Measurements from ENCODE around the gene VSX1.

VSX1 gene

DNA sequence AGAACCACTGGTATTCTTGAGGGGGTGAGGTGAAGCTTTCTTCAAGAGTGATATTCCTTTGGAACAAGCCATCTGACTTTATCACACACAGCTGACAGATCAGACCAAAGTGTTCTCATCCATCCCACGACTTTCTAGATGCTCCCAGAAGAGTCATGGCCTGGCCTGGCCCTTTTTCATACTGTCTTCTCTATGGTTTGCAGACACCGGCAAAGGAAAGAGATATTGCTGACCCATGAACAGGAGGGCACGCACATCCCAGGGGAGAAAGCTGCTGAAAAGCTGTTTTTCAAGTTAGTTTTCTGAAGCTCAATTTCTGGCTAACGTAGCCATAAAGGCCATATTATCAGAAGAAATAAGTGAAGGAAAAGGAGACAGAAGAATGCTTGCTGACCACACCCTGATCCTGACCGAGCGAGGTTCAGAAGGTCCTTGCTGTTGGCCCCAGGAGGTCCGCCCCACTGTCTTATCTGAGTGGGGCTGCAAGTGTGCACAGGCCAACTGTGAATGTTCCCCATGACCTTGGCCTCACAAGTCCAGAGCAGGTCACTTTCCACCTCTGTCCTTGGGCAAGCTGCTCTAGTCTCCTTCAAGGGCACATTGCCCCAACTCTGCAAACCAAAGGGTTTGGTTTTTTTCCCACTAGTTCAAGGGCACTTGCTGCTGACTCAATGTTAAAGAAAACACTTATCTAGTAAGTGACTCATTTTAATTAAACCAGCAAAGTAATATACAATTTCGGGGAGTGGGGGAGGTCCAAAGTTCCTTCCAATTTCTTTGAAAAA lies 26.0 kb downstream of the VSX1 start:
- H3K27me3 ChIP-seq (ENCODE audit: insufficient read depth, low read depth) = no peaks in the 10 kb centered on the region
- TF ChIP-seq, protein P1, sequence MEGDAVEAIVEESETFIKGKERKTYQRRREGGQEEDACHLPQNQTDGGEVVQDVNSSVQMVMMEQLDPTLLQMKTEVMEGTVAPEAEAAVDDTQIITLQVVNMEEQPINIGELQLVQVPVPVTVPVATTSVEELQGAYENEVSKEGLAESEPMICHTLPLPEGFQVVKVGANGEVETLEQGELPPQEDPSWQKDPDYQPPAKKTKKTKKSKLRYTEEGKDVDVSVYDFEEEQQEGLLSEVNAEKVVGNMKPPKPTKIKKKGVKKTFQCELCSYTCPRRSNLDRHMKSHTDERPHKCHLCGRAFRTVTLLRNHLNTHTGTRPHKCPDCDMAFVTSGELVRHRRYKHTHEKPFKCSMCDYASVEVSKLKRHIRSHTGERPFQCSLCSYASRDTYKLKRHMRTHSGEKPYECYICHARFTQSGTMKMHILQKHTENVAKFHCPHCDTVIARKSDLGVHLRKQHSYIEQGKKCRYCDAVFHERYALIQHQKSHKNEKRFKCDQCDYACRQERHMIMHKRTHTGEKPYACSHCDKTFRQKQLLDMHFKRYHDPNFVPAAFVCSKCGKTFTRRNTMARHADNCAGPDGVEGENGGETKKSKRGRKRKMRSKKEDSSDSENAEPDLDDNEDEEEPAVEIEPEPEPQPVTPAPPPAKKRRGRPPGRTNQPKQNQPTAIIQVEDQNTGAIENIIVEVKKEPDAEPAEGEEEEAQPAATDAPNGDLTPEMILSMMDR (conservative IDR thresholded peaks at IDR 0.05; ENCODE audit: low read depth, low read length) = no peak
- H3K4me3 ChIP-seq (IDR thresholded peaks at IDR 0.05; ENCODE audit: insufficient read depth, low read depth, low read length) = no peak overlapping the region
- H3K9ac ChIP-seq = no peak overlapping the region; the same call in 1 of the 2 replicates
- H4K20me1 ChIP-seq (ENCODE audit: insufficient read depth) = no peaks in the 10 kb centered on the region
- peaks cover 28% of the 10 kb centered on the region for H3K4me1 ChIP-seq (ENCODE audit: low read depth, poor library complexity, severe bottlenecking)
- H3K4me2 ChIP-seq = peak overlapping the region; percentile 72; the same call in 1 of the 2 replicates
- no peaks in the 10 kb centered on the region for H3K36me3 ChIP-seq (ENCODE audit: insufficient read depth)
- H3K79me2 ChIP-seq (ENCODE audit: insufficient read depth, low read depth) = peaks cover 9% of the 10 kb centered on the region; the same call in 1 of the 2 replicates
- no peak overlapping the region for H2AFZ ChIP-seq (ENCODE audit: low read depth)
- H3K27ac ChIP-seq = no peak overlapping the region

DNA sequence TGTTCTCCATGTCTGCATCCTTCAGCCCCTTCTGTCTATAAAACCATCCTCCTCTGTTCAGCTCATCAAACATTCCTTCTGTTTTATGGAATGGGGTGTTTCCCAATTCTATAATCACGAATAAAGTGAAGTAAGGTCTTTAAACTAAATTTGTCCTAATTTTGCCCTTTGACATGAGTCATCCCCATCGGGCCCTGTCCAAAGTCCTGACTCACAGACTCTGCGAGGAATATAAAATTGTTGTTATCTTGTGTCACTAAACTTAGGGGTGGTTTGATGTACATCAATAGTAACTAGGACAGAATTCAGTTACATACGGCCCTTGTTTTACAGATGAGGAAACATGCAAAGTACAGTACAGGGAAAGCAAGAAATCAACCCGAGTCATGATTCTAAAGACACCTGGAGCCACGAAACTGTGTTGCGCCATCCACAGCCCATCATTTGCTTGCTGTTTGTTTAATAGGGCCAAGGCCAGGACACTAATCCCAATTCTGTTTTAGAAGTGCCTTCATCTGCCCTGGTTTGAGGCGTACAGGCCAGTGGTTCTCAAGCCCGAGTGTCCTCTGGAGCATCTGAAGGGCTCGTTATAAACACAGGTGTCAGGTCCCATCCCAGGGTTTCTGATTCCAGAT lies 26.8 kb downstream of the VSX1 start:
- no peaks in the 10 kb centered on the region for H3K27me3 ChIP-seq (ENCODE audit: insufficient read depth, low read depth)
- no peak overlapping the region for H3K4me3 ChIP-seq (IDR thresholded peaks at IDR 0.05; ENCODE audit: insufficient read depth, low read depth, low read length)
- peaks cover 9% of the 10 kb centered on the region; the same call in 1 of the 2 replicates for H3K79me2 ChIP-seq (ENCODE audit: insufficient read depth, low read depth)
- H3K4me2 ChIP-seq = no peak overlapping the region; the same call in 1 of the 2 replicates
- H3K9ac ChIP-seq = no peak overlapping the region
- H2AFZ ChIP-seq (ENCODE audit: low read depth) = no peak overlapping the region
- no peaks in the 10 kb centered on the region for H3K36me3 ChIP-seq (ENCODE audit: insufficient read depth)
- TF ChIP-seq, protein P1 (conservative IDR thresholded peaks at IDR 0.05; ENCODE audit: low read depth, low read length) = no peak
- H4K20me1 ChIP-seq (ENCODE audit: insufficient read depth) = no peaks in the 10 kb centered on the region
- no peak overlapping the region for H3K27ac ChIP-seq
- peaks cover 28% of the 10 kb centered on the region for H3K4me1 ChIP-seq (ENCODE audit: low read depth, poor library complexity, severe bottlenecking)

DNA sequence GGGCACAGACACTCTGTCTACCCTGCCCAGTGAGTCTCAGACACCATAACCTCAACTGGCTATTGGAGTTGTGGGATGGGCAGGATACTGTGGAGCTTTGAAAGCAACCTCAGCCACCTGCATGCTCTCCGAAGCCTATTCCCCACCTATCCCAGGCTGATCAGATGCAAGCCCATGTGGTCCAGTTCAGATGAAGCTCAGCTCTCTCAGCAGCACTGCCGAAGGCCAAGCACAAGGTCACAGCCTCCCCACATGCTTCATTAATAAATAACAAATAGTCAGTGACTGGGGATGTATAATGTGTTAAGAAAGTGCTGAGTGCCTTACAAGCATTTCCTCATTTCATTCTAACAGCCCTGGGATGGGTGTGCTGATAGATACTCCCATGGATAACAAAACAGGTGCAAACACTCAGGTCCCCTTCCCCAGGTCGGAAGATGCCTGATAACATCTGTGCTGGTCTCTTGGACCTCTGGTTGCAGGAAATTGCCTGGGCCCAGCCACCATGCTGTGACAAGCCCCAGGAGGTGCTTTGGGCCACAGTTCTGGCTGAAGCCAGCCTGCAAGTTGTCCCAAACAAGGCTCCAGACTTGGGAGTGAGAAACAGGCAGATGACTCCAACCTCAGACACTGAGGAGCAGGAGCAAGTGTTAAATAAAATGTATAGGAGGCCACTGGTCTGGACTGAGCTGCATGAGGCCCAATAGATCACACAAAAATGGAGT lies 27.7 kb downstream of the VSX1 start:
- no peak overlapping the region for H2AFZ ChIP-seq (ENCODE audit: low read depth)
- H3K79me2 ChIP-seq (ENCODE audit: insufficient read depth, low read depth) = peaks cover 9% of the 10 kb centered on the region; the same call in 1 of the 2 replicates
- H4K20me1 ChIP-seq (ENCODE audit: insufficient read depth) = no peaks in the 10 kb centered on the region
- no peaks in the 10 kb centered on the region for H3K27me3 ChIP-seq (ENCODE audit: insufficient read depth, low read depth)
- H3K4me1 ChIP-seq (ENCODE audit: low read depth, poor library complexity, severe bottlenecking) = peaks cover 28% of the 10 kb centered on the region
- TF ChIP-seq, protein P1 (conservative IDR thresholded peaks at IDR 0.05; ENCODE audit: low read depth, low read length) = no peak
- H3K27ac ChIP-seq = no peak overlapping the region
- no peak overlapping the region for H3K4me3 ChIP-seq (IDR thresholded peaks at IDR 0.05; ENCODE audit: insufficient read depth, low read depth, low read length)
- H3K9ac ChIP-seq = no peak overlapping the region
- no peak overlapping the region for H3K4me2 ChIP-seq
- H3K36me3 ChIP-seq (ENCODE audit: insufficient read depth) = no peaks in the 10 kb centered on the region

DNA sequence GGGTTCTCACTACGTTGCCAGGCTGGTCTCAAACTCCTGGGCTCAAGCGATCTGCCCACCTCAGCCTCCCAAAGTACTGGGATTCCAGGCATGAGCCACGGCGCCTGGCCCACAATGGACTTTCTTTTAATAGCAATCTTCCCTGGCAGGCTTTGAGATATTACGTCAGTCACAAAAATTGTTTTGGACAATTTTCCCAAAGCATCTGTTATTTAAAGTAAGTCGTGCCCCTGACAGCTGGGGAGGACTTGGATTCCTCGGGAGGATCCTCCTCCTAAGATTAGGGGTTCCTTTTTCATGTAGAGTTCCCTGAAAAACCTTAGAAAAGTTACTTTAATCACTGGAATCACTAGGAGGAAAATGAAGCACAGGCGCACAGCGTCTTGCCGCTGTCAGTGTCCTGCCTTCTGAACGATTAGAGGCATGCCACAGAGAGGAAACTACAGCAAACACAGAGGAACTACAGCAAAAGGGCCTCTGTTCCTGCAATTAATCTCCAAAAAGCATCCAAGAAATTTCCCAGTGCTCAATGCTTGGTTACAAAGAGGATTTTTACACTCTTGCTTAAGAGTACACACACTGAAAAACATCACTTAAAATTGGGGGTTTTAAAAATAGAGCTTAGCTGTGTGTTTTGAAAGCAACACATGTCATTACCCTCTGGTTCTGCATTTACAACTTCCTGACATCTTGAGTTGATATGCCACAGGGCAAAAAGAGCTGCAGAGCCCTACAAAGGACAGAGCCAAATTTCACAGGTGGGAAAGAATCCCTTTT lies 28.5 kb downstream of the VSX1 start:
- Histone ChIP-seq H2AFZ (ENCODE audit: low read depth) (no peak overlapping the region), H3K27me3 (ENCODE audit: insufficient read depth, low read depth) (no peaks in the 10 kb centered on the region), H3K36me3 (ENCODE audit: insufficient read depth) (no peaks in the 10 kb centered on the region), H4K20me1 (ENCODE audit: insufficient read depth) (no peaks in the 10 kb centered on the region), H3K79me2 (ENCODE audit: insufficient read depth, low read depth) (peaks cover 9% of the 10 kb centered on the region; the same call in 1 of the 2 replicates), H3K4me2 (no peak overlapping the region), H3K4me1 (ENCODE audit: low read depth, poor library complexity, severe bottlenecking) (peaks cover 25% of the 10 kb centered on the region), H3K27ac (no peak overlapping the region), H3K4me3 (IDR thresholded peaks at IDR 0.05; ENCODE audit: insufficient read depth, low read depth, low read length) (no peak overlapping the region), H3K9ac (no peak overlapping the region)
- TF ChIP-seq, protein P1 (conservative IDR thresholded peaks at IDR 0.05; ENCODE audit: low read depth, low read length) = no peak
